HT-29 (cell line): ENCODE data around the gene RFTN1. TPM values are rescaled to one million over a fixed set of nuclear protein-coding genes. Genes with fewer than 3 reads are reported as not detected.

Source experiments
- DNase-seq: peaks from one replicate; pipeline ENCODE4 v3.0.0-alpha.2; 2015; ENCODE audit warnings: low spot score
- total RNA-seq: library from RNA; depleted of rRNA; stranded (reverse); fragments of >200 nt; shearing (Covaris generic); gene quantifications from 2 replicates; pipeline ENCODE4 v1.2.3, GENCODE V29; 2014

RFTN1 gene
- total RNA-seq, 1 experiment from 2014 or later = not detected

DNA sequence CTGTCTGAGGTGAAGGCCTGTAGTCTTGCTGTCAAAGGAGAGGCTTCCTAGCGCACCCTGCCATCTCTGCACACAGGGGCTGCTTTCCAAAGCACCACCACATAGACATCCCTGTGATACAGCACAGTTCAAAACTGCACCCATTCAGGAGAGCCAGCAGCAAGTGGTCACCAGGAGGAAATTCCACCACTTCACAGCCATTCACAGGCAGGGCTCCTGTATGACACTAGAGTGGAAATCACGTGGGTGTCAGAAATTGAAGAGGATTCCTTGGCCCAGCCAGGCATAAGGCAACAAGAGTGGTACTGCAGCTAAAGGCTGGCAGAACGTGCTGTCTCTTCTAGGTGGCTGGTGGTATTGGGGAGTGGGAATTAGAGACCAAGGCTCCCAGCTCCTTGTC lies 102.8 kb downstream of the RFTN1 start:
- DNase-seq = no peak

DNA sequence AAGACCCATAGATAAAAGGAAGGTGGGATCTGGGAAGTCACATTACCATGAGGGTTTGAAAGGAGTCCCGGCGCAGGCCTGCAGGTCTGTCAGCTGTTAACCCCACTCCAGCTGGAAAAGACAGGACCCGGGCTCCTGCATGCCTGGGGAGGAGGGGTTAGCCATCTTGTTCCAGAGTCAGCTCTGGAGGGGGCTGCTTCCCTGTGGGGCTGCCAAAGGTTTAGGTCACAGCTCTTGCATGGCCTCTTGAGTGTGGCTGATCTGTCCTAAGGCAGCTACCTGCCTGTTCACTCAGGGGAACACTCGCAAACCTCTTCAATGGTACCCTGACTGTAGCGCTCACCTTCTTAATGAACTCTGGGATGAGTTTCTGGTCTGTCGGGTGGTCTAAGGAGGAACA lies 104.5 kb downstream of the RFTN1 start:
- no peak for DNase-seq

DNA sequence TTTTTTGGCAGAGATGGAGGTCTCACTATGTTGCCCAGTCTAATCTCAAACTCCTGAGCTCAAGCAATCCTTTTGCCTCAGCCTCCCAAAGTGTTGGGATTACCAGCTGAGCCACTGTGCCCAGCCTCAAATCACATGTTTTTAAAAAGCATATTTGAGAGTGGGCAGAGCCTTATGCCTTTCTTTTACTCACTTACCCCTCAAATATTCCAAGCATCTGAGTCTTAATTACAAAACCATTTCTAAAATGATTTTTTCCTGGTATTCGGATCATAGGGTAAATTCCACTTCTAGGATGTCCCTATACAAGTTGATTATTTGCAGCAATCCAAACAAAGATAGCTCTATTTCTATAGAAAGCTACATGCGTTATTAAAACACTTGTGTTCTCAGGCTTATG lies 106.1 kb downstream of the RFTN1 start:
- no peak for DNase-seq

DNA sequence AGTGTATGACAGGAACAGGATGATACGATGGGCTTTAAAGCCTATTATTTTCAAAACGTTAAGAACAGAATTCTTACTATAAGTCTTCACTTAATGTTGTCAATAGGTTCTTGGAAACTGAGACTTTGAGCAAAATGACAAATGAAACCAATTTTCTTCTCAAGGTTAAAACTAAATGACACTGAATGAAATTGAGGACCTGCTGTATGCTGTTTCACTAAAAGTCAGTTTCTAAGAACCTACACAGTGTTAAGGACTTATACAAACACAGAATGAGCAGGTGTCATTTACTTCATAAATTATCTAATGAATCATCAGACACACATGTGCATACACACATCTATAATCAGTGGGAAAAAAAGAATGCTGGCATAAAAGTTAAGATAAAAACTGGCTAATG lies 106.9 kb downstream of the RFTN1 start:
- no peak for DNase-seq

- DNase-seq = no peak
These were observed 107.3 kb downstream of the RFTN1 start for GRCh38 chr3:16406166-16406565.

- DNase-seq = no peak
These were observed 109.1 kb downstream of the RFTN1 start for GRCh38 chr3:16404349-16404895.

DNA sequence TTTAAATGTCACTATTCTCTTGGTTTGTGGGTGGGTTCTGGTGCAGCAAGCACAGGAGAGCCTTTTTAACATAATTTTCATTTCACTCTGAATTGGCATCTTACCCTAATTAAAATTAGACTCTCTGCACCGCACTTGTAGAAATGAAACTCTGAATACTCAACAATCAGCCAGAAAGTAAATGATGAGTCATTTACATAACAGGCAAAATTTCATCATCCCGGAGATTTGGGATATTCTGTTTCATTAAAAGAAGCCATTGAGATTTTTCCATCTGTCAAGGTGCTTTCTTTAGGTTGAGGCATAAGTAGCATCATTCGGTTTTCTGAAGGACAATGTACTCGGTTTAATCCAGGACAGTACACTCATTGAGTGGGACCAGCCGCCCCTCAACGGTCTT lies 111.0 kb downstream of the RFTN1 start:
- DNase-seq = no peak

DNA sequence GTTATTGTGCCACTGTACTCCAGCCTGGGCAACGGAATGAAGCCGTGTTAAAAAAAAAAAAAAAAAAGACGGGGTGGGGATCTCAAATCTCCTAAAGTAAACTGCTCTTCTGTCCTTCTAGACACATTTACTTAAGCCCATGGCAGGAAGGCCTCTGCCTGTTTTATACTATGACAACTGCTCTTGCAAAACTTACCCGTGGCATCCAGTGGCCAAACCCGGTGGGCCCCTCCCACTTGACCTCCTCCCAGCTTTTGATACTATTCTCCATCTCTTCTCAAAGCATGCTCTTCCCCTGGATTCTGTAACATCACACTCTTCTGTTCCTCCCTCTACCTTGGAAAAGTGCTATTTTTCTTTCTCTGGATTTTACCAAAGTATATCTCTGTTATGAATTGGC lies 112.2 kb downstream of the RFTN1 start:
- DNase-seq = no peak

GRCh38 chr3:16400106-16400931 lies 113.2 kb downstream of the RFTN1 start:
- DNase-seq = no peak

GRCh38 chr3:16399473-16399872 lies 114.0 kb downstream of the RFTN1 start:
- DNase-seq = no peak

DNA sequence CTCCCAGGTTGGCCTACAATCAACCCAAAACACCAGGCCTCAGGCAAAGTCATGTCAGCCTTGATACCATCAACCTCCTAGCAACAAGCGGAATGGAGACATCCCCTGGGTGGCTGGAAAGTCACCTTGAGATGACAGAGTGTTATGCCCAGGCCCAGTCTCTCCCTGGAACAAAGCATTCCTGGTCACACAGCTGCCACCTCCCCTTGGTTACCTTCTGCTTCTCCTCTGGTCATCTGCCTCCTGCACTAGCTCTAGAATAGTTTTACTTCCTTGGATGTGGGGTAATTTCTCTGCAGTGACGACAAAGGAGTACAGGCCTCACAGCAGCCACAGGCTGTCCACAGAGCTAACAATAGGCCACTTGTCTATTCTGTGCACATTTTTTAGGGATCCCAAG lies 114.9 kb downstream of the RFTN1 start:
- DNase-seq = no peak

- DNase-seq = no peak
These were observed 117.3 kb downstream of the RFTN1 start for GRCh38 chr3:16396202-16396601.

DNA sequence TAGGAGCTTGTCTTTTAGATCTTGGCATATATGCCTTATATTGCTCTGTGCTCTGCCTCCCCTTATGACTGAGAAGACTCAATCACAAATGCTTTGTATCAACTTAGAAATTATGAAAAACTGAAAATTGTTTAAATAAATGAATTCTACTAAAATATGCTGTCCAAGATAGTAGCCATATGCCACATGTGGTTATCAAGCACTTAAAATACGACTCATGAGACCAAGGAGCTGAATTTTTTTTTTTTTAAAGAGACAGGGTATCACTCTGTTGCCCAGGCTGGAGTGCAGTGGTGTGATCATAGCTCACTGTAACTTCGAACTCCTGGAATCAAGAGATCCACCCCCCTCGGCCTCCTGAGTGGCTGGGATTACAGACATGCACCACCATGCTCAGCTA lies 118.3 kb downstream of the RFTN1 start:
- no peak for DNase-seq

- no peak for DNase-seq
These were observed 118.9 kb downstream of the RFTN1 start for GRCh38 chr3:16394639-16395038.

DNA sequence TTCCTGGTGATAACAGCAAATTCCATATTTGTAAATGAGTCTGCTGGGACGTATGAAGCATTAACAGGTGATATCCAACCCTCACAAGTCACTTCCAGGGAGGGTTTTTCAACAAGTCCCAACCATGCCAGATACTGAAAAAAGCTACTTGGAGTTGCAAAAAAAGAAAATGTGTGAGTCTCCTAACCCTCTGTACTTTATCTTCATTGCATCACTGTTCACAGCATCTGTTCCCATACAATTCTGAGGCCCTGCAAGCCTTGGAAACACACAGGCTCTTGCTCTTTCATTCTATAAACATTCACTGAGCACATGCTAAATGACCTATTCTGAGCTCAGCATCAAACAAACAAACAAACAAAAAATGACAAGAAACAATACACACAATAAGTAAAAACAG lies 120.8 kb downstream of the RFTN1 start:
- DNase-seq = no peak

- DNase-seq = no peak
These were observed 121.4 kb downstream of the RFTN1 start for GRCh38 chr3:16392065-16392464.

GRCh38 chr3:16390581-16390980 lies 122.9 kb downstream of the RFTN1 start:
- no peak for DNase-seq

GRCh38 chr3:16388850-16389441 lies 124.6 kb downstream of the RFTN1 start:
- DNase-seq = no peak

- DNase-seq = no peak
These were observed 126.9 kb downstream of the RFTN1 start for GRCh38 chr3:16386561-16386960.

DNA sequence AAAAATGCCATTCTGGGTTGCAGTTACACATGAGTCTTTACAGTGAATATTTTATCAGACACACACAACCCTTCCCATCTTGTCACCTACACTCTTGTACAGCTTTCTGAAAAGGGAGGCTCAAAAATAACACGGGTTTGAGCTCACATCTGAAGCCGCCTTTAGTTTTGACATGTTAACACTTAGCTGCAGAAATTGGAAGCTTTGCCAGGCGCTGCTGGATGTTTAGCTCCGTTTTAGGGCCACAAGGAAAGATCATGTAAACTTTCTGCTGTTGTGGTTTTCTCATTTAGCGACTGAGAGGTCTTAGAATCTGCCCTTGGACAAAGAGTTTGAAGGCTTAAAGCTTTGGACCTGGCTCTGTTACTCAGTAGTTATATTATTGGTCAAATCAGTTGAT lies 128.3 kb downstream of the RFTN1 start:
- no peak for DNase-seq

GRCh38 chr3:16383864-16384263 lies 129.6 kb downstream of the RFTN1 start:
- DNase-seq = no peak

- DNase-seq = no peak
These were observed 130.7 kb downstream of the RFTN1 start for GRCh38 chr3:16382845-16383244.

DNA sequence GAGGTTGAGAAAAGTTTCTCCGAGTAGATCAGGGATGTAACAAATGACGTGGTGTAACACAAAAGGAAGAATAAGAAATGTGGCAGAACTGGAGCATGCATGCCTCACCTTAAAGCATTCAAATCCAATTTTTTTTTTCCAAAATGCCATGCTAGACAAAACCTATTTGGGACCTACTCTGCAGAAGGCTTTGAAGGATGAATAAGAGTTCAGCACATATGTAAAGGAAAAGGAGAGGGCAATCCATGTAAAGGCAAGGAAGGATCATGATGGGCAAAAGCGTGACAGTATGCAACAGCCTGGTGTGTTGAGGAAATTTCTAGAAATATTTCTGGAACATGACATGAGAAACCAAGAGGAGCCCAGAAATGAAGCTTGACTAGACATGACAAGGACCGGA lies 132.1 kb downstream of the RFTN1 start:
- DNase-seq = no peak
